H1 (cell line): ENCODE results near the gene PSME4. TPM values are rescaled to one million over a fixed set of nuclear protein-coding genes. Genes with fewer than 3 reads are reported as not detected.

Source experiments
- CTCF ChIA-PET: fragments of 300-600 bp; sonication (Branson Sonifier 250); formaldehyde crosslinking; loops from one replicate; lab custom pipeline; 2021; ENCODE audit not compliant: partially characterized antibody; lab: Charles Lee
- POLR2A ChIA-PET: fragments of 300-600 bp; sonication (Branson Sonifier 250); formaldehyde crosslinking; loops from one replicate; lab custom pipeline; 2021; ENCODE audit warnings: inconsistent platforms; ENCODE audit not compliant: partially characterized antibody; lab: Charles Lee
- DNase-seq, 2 experiments: peaks; one replicate each; pipeline versions ENCODE4 v3.0.0 to v3.0.0-alpha.2; 2010 to 2022; ENCODE audit warnings: low spot score in 2 of 2, low read depth in 1 of 2, mixed read lengths in 1 of 2
- FAIRE-seq: peaks from 2 replicates; lab custom pipeline; 2011; peaks lifted over from hg19 to GRCh38; lab: Jason Lieb, UNC
- H2AFZ ChIP-seq: 2 replicates; pipeline ENCODE4 v1.8.1; 2012; ENCODE audit warnings: low read length, inconsistent platforms
- H2AK5ac ChIP-seq: 2 replicates; pipeline ENCODE4 v1.6.1; 2013; ENCODE audit warnings: low read depth, low read length
- H2BK120ac ChIP-seq: replicated peaks from 2 replicates; pipeline ENCODE3; 2013; ENCODE audit warnings: low read depth, low read length, inconsistent platforms
- H2BK12ac ChIP-seq: 2 replicates; pipeline ENCODE4 v1.6.1; 2013; ENCODE audit warnings: low read depth, low read length
- H2BK15ac ChIP-seq: 2 replicates; pipeline ENCODE4 v1.6.1; 2013; ENCODE audit warnings: low read length
- H2BK20ac ChIP-seq: 2 replicates; pipeline ENCODE4 v1.6.1; 2013; ENCODE audit warnings: low read length
- H2BK5ac ChIP-seq: 2 replicates; pipeline ENCODE4 v1.6.1; 2013; ENCODE audit warnings: low read depth, low read length
- H3K14ac ChIP-seq: 2 replicates; pipeline ENCODE4 v1.6.1; 2013; ENCODE audit warnings: inconsistent platforms; ENCODE audit not compliant: insufficient read length
- H3K18ac ChIP-seq: 2 replicates; pipeline ENCODE4 v1.6.1; 2013; ENCODE audit warnings: low read length; ENCODE audit errors: extremely low read depth
- H3K23ac ChIP-seq: 2 replicates; pipeline ENCODE4 v1.6.1; 2013; ENCODE audit warnings: inconsistent platforms; ENCODE audit not compliant: insufficient read length
- H3K23me2 ChIP-seq: 2 replicates; pipeline ENCODE4 v1.6.1; 2013; ENCODE audit warnings: low read depth, low read length
- H3K27ac ChIP-seq: 2 replicates; pipeline ENCODE4 v1.6.1; 2011; ENCODE audit warnings: low read depth, low read length, inconsistent platforms
- H3K27me3 ChIP-seq, 4 experiments: replicated peaks in 1 of 4; 1 replicate in 1 of 4; 2 replicates in 3 of 4; pipeline versions ENCODE4 v1.6.1 to v1.8.1; 2011 to 2013; ENCODE audit warnings: low read length in 3 of 4, mild to moderate bottlenecking in 3 of 4, inconsistent platforms in 2 of 4, mixed read lengths in 2 of 4, moderate library complexity in 1 of 4; ENCODE audit not compliant: control insufficient read depth in 3 of 4, insufficient read depth in 3 of 4; ENCODE audit errors: extremely low read depth in 1 of 4
- H3K36me3 ChIP-seq, 4 experiments: 2 replicates each; pipeline versions ENCODE4 v1.6.1 to v1.8.1; 2011 to 2013; ENCODE audit warnings: mild to moderate bottlenecking in 4 of 4, low read length in 3 of 4, moderate library complexity in 2 of 4, control low read depth in 1 of 4, inconsistent platforms in 1 of 4; ENCODE audit not compliant: insufficient read depth in 4 of 4, control insufficient read depth in 2 of 4
- H3K4ac ChIP-seq: replicated peaks from 2 replicates; pipeline ENCODE3; 2013; ENCODE audit warnings: low read length, low read depth, mixed read lengths, inconsistent platforms; ENCODE audit not compliant: insufficient read length
- H3K4me1 ChIP-seq, 4 experiments: replicated peaks in 1 of 4; 1 replicate in 1 of 4; 2 replicates in 3 of 4; pipeline versions ENCODE4 v1.6.1 to v1.8.1; 2011 to 2013; ENCODE audit warnings: low read length in 3 of 4, inconsistent platforms in 2 of 4, mixed read lengths in 1 of 4; ENCODE audit not compliant: insufficient read depth in 4 of 4, control insufficient read depth in 3 of 4
- H3K4me2 ChIP-seq, 2 experiments: 2 replicates each; pipeline versions ENCODE4 v1.6.1 to v1.8.1; 2011 to 2013; ENCODE audit warnings: low read depth in 2 of 2, low read length in 2 of 2, control low read depth in 1 of 2, inconsistent platforms in 1 of 2, mild to moderate bottlenecking in 1 of 2; ENCODE audit not compliant: insufficient read depth in 1 of 2
- H3K4me3 ChIP-seq, 4 experiments: fragments of 200-600, 300-600 bp in 1 of 4; sonication (generic), shearing (Covaris generic), sonication (Bioruptor Twin) in 1 of 4; 2 replicates each; pipeline versions ENCODE4 v1.5.1 to v1.8.1; 2011 to 2016; ENCODE audit warnings: low read length in 4 of 4, low read depth in 3 of 4, control low read depth in 2 of 4, inconsistent platforms in 2 of 4, mild to moderate bottlenecking in 2 of 4, mixed read lengths in 1 of 4, moderate library complexity in 1 of 4; ENCODE audit not compliant: insufficient read depth in 2 of 4; ENCODE audit errors: extremely low read depth in 1 of 4
- H3K56ac ChIP-seq: replicated peaks from 2 replicates; pipeline ENCODE3; 2013; ENCODE audit warnings: low read depth, mild to moderate bottlenecking, mixed read lengths, low read length, inconsistent platforms; ENCODE audit not compliant: insufficient read length
- H3K79me1 ChIP-seq: 2 replicates; pipeline ENCODE4 v1.6.1; 2013; ENCODE audit warnings: low read depth, low read length, control low read depth
- H3K79me2 ChIP-seq, 2 experiments: 2 replicates each; pipeline versions ENCODE4 v1.6.1 to v1.8.1; 2012 to 2013; ENCODE audit warnings: low read length in 2 of 2, mild to moderate bottlenecking in 2 of 2, inconsistent platforms in 1 of 2; ENCODE audit not compliant: insufficient read depth in 2 of 2, control insufficient read depth in 1 of 2
- H3K9ac ChIP-seq, 4 experiments: replicated peaks in 1 of 4; 1 replicate in 1 of 4; 2 replicates in 3 of 4; pipeline versions ENCODE4 v1.6.1 to v1.8.1; 2011 to 2013; ENCODE audit warnings: low read depth in 3 of 4, low read length in 3 of 4, control low read depth in 2 of 4, mild to moderate bottlenecking in 2 of 4, moderate library complexity in 2 of 4, inconsistent platforms in 1 of 4; ENCODE audit errors: extremely low read depth in 1 of 4
- H3K9me3 ChIP-seq, 2 experiments: 2 replicates each; pipeline versions ENCODE4 v1.6.1 to v1.8.1; 2012 to 2013; ENCODE audit warnings: mild to moderate bottlenecking in 2 of 2, moderate library complexity in 2 of 2, control low read depth in 1 of 2, inconsistent platforms in 1 of 2, low read depth in 1 of 2, low read length in 1 of 2, mixed read lengths in 1 of 2; ENCODE audit not compliant: insufficient read depth in 2 of 2
- H4K20me1 ChIP-seq, 2 experiments: replicated peaks in 1 of 2; 2 replicates each; pipeline versions ENCODE3 to v1.8.1; 2011 to 2013; ENCODE audit warnings: inconsistent platforms in 2 of 2, low read length in 2 of 2, mild to moderate bottlenecking in 1 of 2; ENCODE audit not compliant: insufficient read depth in 2 of 2, control insufficient read depth in 1 of 2
- H4K5ac ChIP-seq: 2 replicates; pipeline ENCODE4 v1.6.1; 2013; ENCODE audit warnings: low read length, low read depth, mixed read lengths, inconsistent platforms; ENCODE audit not compliant: insufficient read length
- H4K8ac ChIP-seq: 2 replicates; pipeline ENCODE4 v1.8.0; 2013; ENCODE audit warnings: mild to moderate bottlenecking, moderate library complexity, low read length, inconsistent platforms; ENCODE audit not compliant: insufficient read depth; ENCODE audit errors: extremely low read depth
- H4K91ac ChIP-seq: replicated peaks from 2 replicates; pipeline ENCODE3; 2013; ENCODE audit warnings: low read length, mixed read lengths, inconsistent platforms; ENCODE audit not compliant: insufficient read length
- BACH1 ChIP-seq: IDR thresholded peaks from 2 replicates; pipeline ENCODE4 v1.6.1; 2012; ENCODE audit warnings: low read length, improper control_type of control experiment
- WGBS, 2 experiments: shearing (Covaris generic) in 1 of 2; methylation state at CpG; one replicate each; pipeline versions ENCODE4 v1.1.6 to v1.1.7; 2013 to 2015; ENCODE audit warnings: low lambda C conversion rate in 2 of 2, mixed read lengths in 2 of 2, inconsistent platforms in 1 of 2, low coverage in 1 of 2, missing lambda C conversion rate in 1 of 2; ENCODE audit not compliant: insufficient replicate concordance in 2 of 2, insufficient coverage in 1 of 2, insufficient read length in 1 of 2; ENCODE audit errors: extremely low coverage in 1 of 2, missing lambda C conversion rate in 1 of 2; 5-methylcytosine and 5-hydroxymethylcytosine counted together
- polyA plus RNA-seq, 7 experiments: library from polyadenylated mRNA; depleted of rRNA in 3 of 7; stranded (reverse) in 5 of 7; unstranded in 2 of 7; fragments of >200 nt in 5 of 7; fragments of 200-250 nt in 2 of 7; gene quantifications; 1 replicate in 5 of 7; 2 replicates in 1 of 7; 4 replicates in 1 of 7; pipeline versions ENCODE4 v1.2.1 to v1.2.3, GENCODE V29; 2011 to 2013; ENCODE audit warnings: missing spikeins in 2 of 7, mixed read lengths in 2 of 7
- total RNA-seq: library from RNA; stranded (reverse); fragmentation: NEBNext Ultra II Directional; extraction: Animal tissue kit (Norgen Biotek cat#: 25700); gene quantifications from 2 replicates; pipeline ENCODE4 v1.2.1, GENCODE V29; 2021

The PSME4 gene
- total and polyA plus RNA-seq, 2 of the 8 experiments (the other 6 are each of a cell fraction or from before 2014, with no cell fraction given), result 42.2 to 116 TPM

DNA sequence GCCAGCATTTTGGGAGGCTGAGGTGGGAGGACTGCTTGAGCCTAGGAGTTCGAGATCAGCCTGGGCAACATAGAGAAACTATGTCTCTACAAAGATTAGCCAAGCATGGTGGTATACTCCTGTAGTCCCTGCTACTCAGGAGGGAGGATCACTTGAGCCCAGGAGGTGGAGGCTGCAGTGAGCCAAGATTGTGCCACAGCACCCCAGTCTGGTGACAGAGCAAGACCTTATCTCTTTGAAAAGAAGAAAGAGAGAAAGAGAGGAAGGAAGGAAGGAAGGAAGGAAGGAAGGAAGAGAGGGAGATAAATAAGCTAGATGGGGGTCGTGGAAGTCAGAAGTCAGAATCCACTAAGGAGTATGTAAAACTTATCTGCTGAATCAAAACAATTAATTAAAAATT is 127.2 kb downstream of the PSME4 start:
- no peak overlapping the region for H3K27ac ChIP-seq
- H3K9me3 ChIP-seq, result peaks cover 2 to 3% of the 10 kb centered on the region in 2 experiments; a peak in 1 of 4 replicates
- no peaks in the 10 kb centered on the region for H3K27me3 ChIP-seq
- no peak overlapping the region for H3K14ac ChIP-seq
- 83% methylated on average over 2 of the region's 2 CpGs; no CpG with 5 or more reads in 1 of the 2 experiments for WGBS, 2 experiments
- POLR2A ChIA-PET, result interaction anchor here (0.7 kb wide), 1 partner anchor 715 kb away, joined by 3 read pairs; no protein-coding TSS in a partner anchor
- no peaks in the 10 kb centered on the region for H3K4me1 ChIP-seq
- no peak overlapping the region for H3K56ac ChIP-seq
- no peaks in the 10 kb centered on the region for H3K36me3 ChIP-seq
- no peak for DNase-seq
- H3K18ac ChIP-seq, result no peak overlapping the region
- H2BK5ac ChIP-seq, result no peak overlapping the region
- no peak for FAIRE-seq
- no peak overlapping the region for H3K23ac ChIP-seq
- H3K9ac ChIP-seq, result no peak overlapping the region
- H3K79me1 ChIP-seq, result no peaks in the 10 kb centered on the region
- no peaks in the 10 kb centered on the region; the same call in 1 of the 2 replicates for H3K23me2 ChIP-seq
- no peak overlapping the region for H3K4me3 ChIP-seq
- H4K20me1 ChIP-seq, result no peaks in the 10 kb centered on the region
- H2BK12ac ChIP-seq, result no peak overlapping the region
- no peak overlapping the region for H3K4me2 ChIP-seq
- no peak overlapping the region for H2BK15ac ChIP-seq
- no peak overlapping the region for H2AFZ ChIP-seq
- H2BK120ac ChIP-seq, result no peak overlapping the region
- no peak overlapping the region for H4K8ac ChIP-seq
- H3K4ac ChIP-seq, result no peak overlapping the region
- CTCF ChIA-PET, result no interaction called here
- H2AK5ac ChIP-seq, result no peak overlapping the region
- no peak overlapping the region for H4K91ac ChIP-seq
- H2BK20ac ChIP-seq, result no peak overlapping the region
- no peak overlapping the region for H4K5ac ChIP-seq
- no peaks in the 10 kb centered on the region for H3K79me2 ChIP-seq
- no peak for TF ChIP-seq BACH1
